ENCODE data around the gene SCGB1D1.
"Not testable (repeated sequence)": the region's sequence is repeated elsewhere in the genome, so short reads cannot be mapped to it uniquely, and the experiment has no call there.

SCGB1D1 gene

DNA sequence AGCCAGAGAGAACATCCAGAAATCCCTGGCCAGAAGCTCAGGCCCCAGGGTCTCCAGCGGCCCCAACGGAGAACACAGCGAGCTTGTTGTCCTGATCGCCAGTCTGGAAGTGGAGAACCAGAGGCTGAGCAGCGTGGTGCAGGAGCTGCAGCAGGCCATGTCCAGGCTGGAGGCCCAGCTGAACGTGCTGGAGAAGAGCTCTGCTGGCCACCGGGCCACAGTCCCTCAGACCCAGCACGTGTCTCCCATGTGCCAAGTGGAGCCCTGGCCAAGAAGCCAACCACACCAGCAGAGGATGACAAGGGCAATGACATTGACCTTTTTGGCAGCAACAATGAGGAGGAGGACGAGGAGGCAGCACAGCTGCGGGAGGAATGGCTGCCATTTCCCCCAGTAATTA lies 20.6 kb upstream of the SCGB1D1 start:
- no peak for DNase-seq

DNA sequence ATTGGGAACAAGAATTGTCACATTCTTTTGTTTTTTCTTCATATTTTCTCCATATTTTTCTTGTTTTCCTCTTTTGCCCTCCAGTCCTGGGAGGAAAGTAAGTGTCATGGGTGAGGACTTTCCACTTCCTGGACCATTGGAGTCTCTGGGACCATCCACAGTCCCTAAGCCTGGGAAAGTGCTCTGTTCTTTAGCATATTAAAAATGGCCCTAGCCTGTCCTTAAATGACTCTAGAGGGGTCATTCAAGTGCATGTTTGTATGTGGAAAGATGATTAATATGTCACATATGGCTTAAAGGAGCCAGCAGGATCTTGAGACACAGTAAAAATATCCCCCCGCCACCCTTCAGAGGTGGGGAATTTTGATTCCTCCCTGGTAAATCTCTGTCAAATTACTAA lies 20.1 kb upstream of the SCGB1D1 start:
- no peak for DNase-seq

DNA sequence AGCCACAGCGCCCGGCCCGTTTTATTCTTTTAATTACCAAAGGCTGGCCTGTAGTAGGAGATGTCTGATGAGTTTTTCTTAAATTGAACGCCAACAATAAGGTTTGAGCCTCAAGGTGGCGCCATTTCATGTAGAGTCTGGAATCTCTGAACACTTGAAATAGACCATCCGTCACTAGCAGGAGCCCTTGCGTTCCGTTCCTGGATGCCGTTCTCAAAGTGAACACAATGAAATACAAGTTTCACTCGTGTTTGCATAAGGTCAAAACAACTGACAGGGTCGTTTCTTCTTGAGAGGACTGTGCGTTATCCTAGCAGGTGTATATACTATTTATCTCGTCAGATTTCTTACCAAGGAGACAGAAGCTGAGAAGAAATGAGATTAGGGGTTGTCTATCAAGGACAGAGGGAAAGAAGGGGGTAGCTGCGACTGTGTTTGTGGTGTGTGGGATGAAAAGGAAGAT lies 18.7 kb upstream of the SCGB1D1 start:
- peak; percentile 78 for DNase-seq

DNA sequence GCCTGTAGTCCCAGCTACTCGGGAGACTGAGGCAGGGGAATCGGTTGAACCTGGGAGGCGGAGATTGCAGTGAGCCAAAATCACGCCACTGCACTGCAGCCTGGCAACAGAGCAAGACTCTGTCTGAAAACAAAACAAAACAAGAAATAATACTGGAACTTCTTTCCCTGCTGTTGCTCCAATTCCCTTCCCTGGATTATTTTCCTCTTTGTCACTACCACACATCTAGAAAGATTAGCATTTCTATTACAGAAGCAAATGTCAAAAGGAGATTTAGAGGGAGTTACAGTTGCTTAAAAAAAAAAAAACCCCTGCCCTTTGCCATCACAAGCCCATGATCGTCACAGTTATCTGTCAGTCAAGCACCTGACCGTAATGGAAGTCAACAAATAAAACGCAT lies 17.7 kb upstream of the SCGB1D1 start:
- no peak for DNase-seq

DNA sequence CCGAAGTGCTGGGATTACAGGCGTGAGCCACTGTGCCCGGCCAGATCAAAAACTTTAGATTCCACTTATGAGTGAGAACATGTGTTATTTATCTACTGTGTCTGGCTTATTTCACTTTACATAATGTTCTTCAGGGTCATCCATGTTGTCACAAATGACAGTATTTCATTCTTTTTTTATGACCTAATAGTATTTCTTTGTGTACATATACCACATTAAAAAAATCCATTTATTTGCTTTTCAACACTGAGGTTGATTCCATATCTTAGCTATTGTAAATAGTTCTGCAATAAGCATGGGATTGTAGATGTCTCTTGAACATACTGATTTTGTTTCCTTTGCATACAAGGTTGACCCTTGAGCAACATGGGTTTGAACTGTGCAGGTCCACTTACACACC lies 13.2 kb upstream of the SCGB1D1 start:
- DNase-seq = no peak

DNA sequence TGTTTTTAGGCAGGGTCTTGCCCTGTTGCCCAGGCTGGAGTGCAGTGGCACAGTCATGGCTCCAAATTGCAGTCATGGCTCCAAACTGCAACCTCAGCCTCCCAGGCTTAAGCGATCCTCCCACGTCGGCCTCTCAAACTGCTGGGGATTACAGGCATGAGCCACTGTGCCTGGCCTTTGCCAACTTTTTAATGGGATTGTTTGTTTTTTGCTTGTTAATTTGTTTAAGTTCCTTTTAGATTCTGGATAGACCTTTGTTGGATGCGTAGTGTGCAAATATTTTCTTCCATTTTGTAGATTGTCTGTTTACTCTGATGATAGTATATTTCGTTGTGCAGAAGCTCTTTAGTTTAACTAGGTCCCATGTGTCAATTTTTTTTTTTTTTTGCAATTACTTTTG lies 10.0 kb upstream of the SCGB1D1 start:
- no peak for DNase-seq

DNA sequence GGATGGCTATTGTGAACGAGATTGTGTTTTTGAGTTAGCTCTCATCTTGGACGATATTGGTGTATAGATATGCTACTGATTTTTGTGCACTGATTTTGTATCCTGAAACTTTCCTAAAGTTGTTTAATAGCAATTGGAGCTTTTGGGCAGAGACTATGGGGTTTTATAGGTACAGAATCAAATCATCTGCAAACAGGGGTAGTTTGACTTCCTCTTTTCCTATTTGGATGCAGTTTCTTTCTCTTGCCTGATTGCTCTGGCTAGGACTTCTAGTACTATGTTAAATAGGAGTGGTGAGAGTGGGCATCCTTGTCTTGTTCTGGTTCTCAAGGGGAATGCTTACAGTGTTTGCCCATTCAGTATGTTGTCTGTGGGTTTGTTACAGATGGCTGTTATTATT lies 8.9 kb upstream of the SCGB1D1 start:
- DNase-seq = no peak

DNA sequence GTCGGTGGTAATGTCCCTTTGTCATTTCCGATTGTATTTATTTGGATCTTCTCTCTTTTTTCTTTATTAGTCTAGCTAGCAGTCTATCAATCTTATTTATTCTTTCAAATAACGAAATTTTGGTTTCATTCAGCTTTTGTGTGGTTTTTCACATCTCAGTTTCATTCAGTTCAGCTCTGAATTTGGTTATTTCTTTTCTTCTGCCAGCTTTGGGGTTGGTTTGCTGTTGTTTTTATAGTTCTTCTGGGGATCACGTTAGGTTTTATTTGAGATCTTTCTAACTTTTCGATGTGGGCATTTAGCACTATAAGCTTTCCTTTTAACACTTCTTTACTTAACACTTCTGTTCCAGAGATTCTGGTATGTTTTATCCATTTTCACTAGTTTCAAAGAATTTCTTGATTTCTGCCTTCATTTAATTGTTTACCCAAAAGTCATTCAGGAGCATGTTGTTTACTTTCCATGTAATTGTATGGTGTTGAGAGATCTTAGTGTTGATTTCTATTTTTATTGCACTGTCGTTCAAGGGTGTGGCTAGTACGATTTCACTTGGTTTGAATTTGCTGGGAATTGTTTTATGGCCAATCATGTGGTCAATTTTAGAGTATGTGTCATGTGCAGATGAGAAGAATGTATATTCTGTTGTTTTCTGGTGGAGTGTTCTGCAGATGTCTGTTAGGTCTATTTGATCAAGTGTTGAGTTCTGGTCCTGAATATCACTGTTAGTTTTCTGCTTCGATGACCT lies 7.7 kb upstream of the SCGB1D1 start:
- no peak for DNase-seq

DNA sequence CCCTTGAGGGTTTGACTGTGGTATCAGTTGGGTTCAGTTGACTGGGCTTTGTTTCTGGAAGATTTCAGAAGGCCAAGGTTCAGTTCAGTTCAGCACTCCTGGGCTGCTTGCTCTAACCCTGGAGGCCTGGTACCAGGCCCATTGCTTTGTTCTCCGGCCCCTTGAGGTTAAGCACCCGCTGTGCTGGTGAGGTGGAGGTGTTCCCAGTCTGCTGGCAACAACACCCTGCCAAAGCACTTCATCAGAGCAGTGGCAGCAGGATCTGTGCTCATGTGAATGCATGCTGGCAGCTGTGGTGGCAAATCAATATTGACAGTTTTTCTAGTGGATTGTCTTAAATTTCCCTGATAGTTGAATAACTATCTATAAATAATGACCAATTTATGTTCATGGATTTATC lies 3.8 kb upstream of the SCGB1D1 start:
- DNase-seq = no peak

DNA sequence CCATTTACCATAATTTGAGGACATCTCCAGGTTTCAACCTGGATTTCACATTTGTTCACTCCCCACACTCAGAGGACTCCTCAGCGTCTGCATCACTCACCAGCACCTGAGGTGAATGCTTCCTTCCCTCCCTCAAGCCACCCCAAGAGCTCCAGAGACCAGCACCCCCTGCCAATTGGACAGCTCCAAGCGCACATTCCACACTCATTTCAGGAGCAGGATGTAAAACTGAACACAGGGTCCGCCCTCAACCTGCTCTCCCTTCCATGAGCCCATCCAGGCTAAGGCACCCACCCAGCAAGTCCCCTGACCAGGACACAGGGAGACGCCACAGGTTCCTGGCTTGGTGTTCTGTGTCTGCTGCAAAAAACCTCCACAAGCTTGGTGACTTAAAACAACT lies 3.9 kb downstream of the SCGB1D1 start:
- DNase-seq = no peak

DNA sequence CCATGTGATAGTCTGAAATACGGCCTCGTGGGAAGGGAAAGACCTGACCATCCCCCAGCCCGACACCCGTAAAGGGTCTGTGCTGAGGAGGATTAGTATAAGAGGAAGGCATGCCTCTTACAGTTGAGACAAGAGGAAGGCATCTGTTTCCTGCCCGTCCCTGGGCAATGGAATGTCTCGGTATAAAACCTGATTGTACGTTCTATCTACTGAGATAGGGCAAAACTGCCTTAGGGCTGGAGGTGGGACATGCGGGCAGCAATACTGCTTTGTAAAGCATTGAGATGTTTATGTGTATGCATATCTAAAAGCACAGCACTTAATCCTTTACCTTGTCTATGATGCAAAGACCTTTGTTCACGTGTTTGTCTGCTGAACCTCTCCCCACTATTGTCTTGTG lies 5.0 kb downstream of the SCGB1D1 start:
- DNase-seq = not testable (repeated sequence)

DNA sequence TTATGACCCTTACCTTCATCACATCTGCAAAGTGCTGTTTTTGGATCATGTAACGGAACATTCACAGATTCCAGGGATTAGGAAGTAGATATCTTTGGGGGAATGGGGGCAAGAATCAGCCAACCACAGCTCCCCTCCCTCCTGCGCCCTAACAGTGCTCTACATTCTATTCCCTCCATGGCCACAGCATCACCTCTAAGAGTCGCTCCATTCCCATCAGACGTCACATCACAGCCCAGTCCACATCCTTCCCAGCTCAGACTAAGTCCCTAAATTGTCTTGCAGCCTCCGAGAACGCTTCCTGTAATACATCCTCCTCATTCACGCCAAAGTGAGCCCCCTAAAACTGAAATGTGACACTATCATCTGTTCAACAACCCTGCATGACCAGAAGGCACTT lies 5.9 kb downstream of the SCGB1D1 start:
- no peak for DNase-seq

DNA sequence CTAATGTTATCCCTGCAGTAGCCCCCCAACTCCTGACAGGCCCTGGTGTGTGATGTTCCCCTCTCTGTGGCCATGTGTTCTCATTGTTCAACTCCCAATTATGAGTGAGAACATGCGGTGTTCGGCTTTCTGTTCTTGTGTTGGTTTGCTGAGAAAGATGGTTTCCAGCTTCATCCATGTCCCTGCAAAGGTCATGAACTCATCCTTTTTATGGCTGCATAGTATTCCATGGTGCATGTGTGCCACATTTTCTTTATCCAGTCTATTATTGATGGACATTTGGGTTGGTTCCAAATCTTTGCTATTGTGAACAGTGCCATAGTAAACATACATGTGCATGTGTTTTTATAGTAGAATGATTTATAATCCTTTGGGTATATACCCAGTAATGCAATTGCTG lies 7.4 kb downstream of the SCGB1D1 start:
- not testable (repeated sequence) for DNase-seq

DNA sequence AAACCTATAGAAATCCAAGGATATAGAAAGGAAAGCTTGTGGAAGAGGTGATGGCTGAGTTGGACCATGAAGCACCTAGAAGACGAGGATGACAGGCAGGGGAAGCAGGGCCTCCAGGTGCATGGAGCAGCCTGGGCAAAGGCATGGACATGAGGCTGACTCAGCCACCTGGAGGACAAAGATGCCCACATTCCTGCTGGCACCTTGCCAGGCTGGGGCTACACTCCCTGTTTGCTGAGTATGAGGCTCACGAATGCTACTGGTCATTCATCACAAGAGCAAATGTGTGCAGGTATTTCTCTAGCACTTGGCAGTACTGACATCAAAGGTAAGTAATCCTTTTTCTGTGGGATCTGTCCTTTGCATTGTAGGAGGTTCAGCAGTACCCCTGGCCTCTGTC lies 11.4 kb downstream of the SCGB1D1 start:
- DNase-seq = no peak

DNA sequence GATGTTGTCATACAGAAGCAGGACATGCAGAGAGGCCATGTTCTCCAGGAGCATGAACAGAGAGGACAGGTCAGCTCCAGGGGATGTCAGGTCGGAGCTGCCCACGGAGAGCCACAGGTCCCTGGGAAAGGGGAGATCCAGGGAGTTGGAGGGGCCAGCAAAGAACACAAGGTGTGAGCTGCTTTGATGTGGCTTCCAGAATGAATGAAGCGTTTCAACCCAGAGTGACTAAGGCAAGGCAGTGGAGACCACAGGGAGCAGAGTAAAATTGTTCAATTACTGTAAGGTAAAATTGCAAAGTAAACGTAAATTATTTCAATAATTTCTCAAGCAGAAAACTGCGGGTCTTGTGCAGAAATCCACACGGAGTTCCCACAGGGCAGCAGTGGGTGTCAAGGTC lies 12.9 kb downstream of the SCGB1D1 start:
- DNase-seq = no peak

DNA sequence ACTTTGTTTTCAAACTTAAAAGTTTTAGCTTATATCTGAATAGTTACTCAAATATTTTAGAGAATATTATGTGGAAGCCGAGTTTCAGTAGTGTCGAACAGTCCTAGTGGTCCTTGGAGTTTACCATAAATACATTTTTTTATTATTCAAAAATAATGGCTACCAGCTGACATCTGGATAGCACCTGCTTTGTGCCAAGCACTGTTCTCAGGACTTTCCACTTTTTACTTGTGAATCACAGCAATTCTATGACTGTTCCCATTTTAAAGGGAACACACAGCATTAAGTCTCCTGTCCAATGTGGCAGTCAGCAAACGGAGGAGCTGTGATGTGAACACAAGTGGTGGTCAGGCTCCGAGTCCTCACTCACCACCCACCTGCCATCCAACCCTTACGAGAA lies 14.4 kb downstream of the SCGB1D1 start:
- DNase-seq = no peak

DNA sequence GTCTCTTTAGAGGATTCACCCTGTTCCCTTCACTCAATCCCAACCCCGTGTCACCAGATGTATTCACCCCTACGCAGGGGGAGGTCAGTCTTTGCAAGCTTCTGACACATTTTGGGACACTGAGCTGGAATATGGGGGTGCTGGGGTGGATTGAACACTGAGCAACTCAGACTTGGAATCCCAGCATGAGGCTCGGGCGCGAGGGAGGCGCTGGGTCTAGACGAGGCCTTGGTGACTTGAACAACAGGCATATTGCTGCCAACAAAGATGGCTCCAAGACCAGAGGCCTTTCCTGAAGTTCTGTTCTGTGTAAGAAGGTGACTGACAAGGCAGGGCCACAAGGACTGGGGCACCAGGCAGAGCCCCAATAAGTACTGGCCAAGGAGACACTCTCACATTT lies 15.4 kb downstream of the SCGB1D1 start:
- DNase-seq = no peak

DNA sequence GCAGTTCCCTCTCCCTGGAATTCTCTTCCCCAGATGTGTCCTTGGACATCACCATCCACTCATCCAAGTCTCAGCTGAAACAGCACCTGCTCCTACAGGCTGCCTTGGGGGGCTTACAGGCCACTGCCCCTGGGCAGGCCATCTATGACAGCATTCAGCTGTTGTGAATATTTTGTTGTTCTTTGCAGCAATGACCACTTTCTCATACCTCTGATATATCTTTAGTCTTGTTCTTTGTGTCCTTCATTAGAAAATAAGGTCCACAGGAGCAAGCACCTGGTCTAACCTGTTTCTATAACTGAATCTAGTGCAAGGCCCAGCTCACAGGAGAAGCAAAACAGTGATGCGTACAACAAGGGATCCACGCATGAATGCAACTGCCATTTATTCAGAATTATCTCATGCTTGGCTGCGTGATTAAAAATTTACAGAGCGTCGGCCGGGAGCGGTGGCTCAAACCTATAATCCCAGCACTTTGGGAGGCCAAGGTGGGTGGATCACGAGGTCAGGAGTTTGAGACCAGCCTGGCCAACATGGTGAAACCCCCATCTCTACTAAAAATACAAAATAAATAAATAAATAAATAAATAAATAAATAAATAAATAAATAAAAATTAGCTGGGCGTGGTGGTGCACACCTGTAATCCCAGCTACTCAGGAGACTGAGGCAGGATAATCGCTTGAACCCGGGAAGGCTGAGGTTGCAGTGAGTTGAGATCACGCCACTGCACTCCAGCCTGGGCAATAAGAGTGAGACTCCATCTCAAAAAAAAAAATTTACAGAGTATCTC lies 16.5 kb downstream of the SCGB1D1 start:
- not testable (repeated sequence) for DNase-seq

DNA sequence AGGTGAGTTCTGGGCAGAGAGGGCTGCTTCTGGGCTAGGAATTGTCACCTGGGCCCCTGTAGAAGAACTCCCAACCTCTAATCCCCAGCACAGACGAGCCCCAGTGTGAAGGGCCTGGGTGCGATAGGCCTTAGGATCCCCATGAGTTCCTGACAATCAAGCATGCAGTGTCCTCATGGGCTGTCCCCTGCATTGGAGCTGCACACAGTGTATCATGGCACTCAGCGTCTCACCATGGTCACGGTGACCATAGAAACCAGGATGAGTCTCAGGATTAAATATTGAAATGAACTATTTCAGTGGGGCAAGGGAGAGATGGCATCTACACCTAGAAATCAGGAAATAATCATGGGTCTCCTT lies 18.7 kb downstream of the SCGB1D1 start:
- DNase-seq = no peak

DNA sequence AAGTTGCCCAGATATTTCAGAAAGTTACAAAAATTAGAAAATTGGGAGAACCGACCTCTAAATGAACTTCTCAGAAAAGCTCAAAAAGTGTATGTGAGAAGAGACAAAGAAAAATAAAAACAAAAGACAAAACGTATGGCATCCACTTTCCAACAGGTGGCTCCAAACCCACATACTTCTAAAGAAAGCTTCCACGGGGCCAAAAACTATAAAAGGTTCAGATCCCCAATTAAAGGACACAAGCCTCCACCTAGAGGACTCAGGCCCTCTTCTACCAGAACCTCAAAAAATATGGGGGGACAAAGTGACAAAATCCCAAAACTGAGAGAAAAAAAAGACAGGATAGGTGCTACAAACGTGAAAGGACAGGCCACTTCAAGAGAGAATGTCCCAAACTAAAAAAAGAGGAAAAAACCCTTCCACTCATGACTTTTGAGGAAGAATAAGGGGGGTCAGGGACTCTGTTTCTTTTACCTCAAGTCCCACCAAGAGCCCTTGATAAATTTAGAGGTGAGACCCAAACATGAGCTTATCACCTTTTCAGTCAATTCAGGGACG lies 27.3 kb downstream of the SCGB1D1 start:
- DNase-seq = no peak

DNA sequence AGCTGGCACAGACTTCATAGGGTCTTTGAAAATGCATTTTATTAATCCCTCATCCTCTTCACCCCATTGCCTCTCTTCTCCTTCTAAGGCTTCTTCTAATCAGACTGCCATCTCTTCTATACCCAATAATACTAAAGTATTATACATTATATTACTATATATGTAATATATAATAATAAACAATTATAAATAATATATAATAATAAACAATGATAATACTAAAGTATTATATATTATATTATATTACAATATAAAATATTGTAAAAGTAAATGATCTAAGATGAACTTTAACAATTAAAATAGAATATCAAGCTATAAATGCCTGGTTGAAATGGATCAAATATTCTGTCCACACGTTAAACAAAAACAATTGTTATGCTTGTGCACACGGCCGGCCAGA lies 31.5 kb downstream of the SCGB1D1 start:
- no peak for DNase-seq

DNA sequence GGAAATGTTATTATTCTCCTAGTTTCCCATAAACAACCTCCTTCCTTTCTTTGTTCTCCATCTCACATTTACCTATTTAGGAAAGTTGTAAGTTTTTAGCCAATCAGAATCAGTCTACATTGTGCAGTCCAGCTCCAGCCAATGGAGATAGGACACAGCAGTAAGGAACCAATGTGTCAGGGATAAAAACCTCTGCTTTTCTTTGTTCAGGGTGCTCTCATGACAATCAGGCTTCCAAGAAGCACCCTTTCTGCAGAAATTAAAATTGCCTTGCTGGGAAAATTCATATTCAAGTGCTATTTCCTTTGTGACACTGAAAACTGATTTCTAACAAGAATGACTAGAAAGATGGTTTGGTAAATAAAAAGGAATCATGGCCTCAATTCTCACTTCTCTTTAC lies 33.1 kb downstream of the SCGB1D1 start:
- DNase-seq = no peak

DNA sequence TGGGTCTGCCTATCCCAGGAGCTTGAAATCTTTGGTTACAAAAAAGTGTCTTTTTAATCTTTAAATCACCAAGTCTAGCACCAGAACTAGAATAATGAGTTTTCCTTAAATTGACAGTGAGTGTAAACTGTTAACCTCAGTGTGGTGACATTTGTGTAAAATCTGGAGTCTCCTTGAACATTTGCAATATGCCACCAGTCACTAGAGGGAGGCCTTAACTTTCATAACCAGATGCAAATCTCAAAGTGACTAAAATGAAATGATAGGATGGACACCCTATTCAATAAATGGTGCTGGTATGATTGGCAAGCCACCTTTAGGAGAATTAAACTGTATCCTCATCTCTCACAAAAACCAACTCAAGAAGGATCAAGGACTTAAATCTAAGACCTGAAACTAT lies 43.7 kb downstream of the SCGB1D1 start:
- no peak for DNase-seq

DNA sequence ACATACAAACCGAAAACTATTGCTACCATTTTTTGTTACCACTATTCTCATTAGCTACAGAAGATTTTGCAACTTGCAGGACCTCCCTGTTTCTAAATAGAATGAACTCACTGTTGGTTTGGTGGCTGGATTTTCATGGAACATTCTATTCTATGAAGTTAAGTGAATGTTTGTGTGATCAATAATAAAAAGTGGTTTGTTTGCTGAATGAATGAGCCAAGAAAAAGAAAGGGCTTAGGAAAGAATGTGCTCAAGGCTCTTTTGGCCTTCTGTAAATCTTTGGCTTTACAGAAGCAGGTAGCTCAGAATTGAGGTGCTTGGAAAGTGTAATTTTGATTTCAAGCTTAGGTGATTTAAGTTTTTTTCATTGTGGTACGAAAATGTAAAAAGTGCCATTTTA lies 46.2 kb downstream of the SCGB1D1 start:
- no peak for DNase-seq

Measured in CD4-positive, alpha-beta T cell treated with Interleukin-17A for 4 hours (primary cell).